K562 (cell line): Measurements from ENCODE around the gene ADAM15. TPM values are rescaled to one million over a fixed set of nuclear protein-coding genes. Genes with fewer than 3 reads are reported as not detected.

Experiments
- KDM4B ChIP-seq, 2 experiments: fragments of 450-650 bp in 1 of 2; sonication (generic) in 1 of 2; IDR thresholded peaks; 2 replicates each; pipeline ENCODE4 v1.6.1; 2016 to 2017; ENCODE audit warnings: borderline replicate concordance in 2 of 2, antibody characterized with exemption in 1 of 2, low read depth in 1 of 2, mild to moderate bottlenecking in 1 of 2
- MCM2 ChIP-seq: fragments of 450-650 bp; IDR thresholded peaks from 2 replicates; pipeline ENCODE4 v1.6.1; 2017; ENCODE audit warnings: low read depth, mild to moderate bottlenecking
- POU5F1 ChIP-seq: fragments of 150-350 bp; IDR thresholded peaks from 2 replicates; pipeline ENCODE4 v1.6.1; 2014; ENCODE audit warnings: borderline replicate concordance, low read length, low read depth, mild to moderate bottlenecking; ENCODE audit not compliant: partially characterized antibody
- SNRNP70 ChIP-seq: fragments of 200-400 bp; formaldehyde crosslinking; optimal IDR thresholded peaks from 2 replicates; pipeline ENCODE3; 2017; ENCODE audit warnings: low read depth, low read length
- ZBTB8A ChIP-seq: fragments of 450-650 bp; IDR thresholded peaks from 2 replicates; pipeline ENCODE4 v1.6.1; 2018; ENCODE audit warnings: mild to moderate bottlenecking, moderate library complexity; ENCODE audit not compliant: partially characterized antibody
- ZNF57 ChIP-seq: fragments of 450-650 bp; formaldehyde crosslinking; IDR thresholded peaks from 2 replicates; pipeline ENCODE4 v1.4.0; 2020; ENCODE audit warnings: mild to moderate bottlenecking, moderate library complexity
- ZNF780A ChIP-seq: fragments of 250-450 bp; sonication (Bioruptor Pico); IDR thresholded peaks from 2 replicates; pipeline ENCODE4 v1.5.0; 2021; ENCODE audit warnings: mild to moderate bottlenecking
- polyA plus RNA-seq, 8 experiments: library from polyadenylated mRNA; depleted of rRNA in 4 of 8; stranded (reverse) in 5 of 8; unstranded in 3 of 8; fragments of >200 nt; fragmentation: Nextera tagmentation in 2 of 8; fragmentation: Illumina TruSeq in 1 of 8; extraction: Ambion mirVana in 2 of 8; extraction: Trizol in 1 of 8; gene quantifications; 2 replicates each; pipeline versions ENCODE4 v1.2.1 to v1.2.3, GENCODE V29; 2011 to 2014; ENCODE audit warnings: inconsistent platforms in 1 of 8, missing spikeins in 1 of 8
- total RNA-seq, 7 experiments: library from RNA; depleted of rRNA in 6 of 7; stranded (reverse); fragments of >200 nt in 6 of 7; fragmentation: Illumina TruSeq in 2 of 7; extraction: Trizol in 2 of 7; gene quantifications; 2 replicates each; pipeline versions ENCODE4 v1.2.1 to v1.2.3, GENCODE V29; 2011 to 2021; ENCODE audit warnings: low replicate concordance in 1 of 7
- TF ChIP-seq, protein P1 (sequence below): fragments of 250-450 bp; sonication (Bioruptor Pico); IDR thresholded peaks from 2 replicates; pipeline ENCODE4 v1.9.0; 2021; ENCODE audit warnings: mild to moderate bottlenecking, inconsistent platforms
- TF ChIP-seq, protein P2 (sequence below), 2 experiments: fragments of 200-800 bp in 1 of 2; sonication (Bioruptor generic) in 1 of 2; sonication (generic) in 1 of 2; formaldehyde crosslinking in 1 of 2; IDR thresholded peaks in 1 of 2; conservative IDR thresholded peaks in 1 of 2; 2 replicates each; pipeline versions ENCODE4 v1.5.0 to v1.6.1; 2016 to 2020; ENCODE audit warnings: missing compliant biosample characterization in 1 of 2, missing genetic modification characterization in 1 of 2, missing genetic modification reagents in 1 of 2
- TF ChIP-seq, protein P3 (sequence below): fragments of 200-800 bp; sonication (Bioruptor generic); IDR thresholded peaks from 2 replicates; pipeline ENCODE4 v1.6.1; 2017; ENCODE audit warnings: missing genetic modification characterization, missing compliant biosample characterization
- TF ChIP-seq, protein P4 (sequence below), 3 experiments: fragments of 200-800 bp in 1 of 3; fragments of 250-450 bp in 1 of 3; fragments of 450-650 bp in 1 of 3; sonication (Bioruptor Pico) in 1 of 3; sonication (Bioruptor generic) in 1 of 3; formaldehyde crosslinking in 1 of 3; IDR thresholded peaks; 2 replicates each; pipeline versions ENCODE4 v1.6.1 to v1.8.0; 2016 to 2022; ENCODE audit warnings: mild to moderate bottlenecking in 2 of 3, missing genetic modification characterization in 2 of 3, missing compliant biosample characterization in 1 of 3, moderate library complexity in 1 of 3
- TF ChIP-seq, protein P5 (sequence below): fragments of 250-450 bp; sonication (Bioruptor Pico); IDR thresholded peaks from 2 replicates; pipeline ENCODE4 v1.5.0; 2022; ENCODE audit warnings: mild to moderate bottlenecking

ADAM15 gene
- total and polyA plus RNA-seq, 9 of the 15 experiments (the other 6 are each of a cell fraction or from before 2014, with no cell fraction given), result 0.69 to 72.3 (median 32.8) TPM

DNA sequence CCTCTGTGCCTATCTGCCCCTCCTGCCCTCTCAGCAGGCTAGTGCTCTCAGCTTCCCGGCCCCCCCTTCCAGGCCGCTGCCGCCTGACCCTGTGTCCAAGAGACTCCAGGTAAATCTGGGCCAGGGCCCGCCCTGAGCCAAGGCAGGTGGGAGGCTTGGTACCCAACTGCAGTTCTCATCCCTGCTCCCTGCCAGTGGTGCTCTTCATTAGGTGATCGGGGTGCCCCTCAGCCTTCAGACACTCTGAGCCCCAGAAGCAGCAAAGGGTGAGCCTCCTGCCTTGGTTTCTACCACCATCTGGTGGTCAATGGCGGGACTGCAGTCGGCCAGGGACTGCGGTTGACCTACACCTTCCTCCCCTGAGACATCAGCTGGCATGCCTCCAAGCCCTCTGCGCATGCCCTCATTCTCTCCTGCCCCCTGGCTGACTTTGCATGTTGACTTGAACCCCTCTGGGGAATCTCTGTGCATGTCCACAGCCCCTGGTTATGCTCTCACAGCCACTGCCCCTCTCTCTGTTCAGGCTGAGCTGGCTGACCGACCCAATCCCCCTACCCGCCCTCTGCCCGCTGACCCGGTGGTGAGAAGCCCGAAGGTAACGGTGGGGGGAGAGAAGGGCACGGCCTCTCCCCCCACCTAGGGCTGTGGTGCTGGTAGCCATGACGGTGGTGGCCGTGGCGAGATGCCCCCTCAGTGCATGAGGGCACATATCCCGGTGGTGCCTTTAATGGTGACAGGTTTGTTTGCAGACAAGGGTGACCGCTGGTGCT is 10.4 kb downstream of the ADAM15 start (continued):
- TF ChIP-seq, protein P1, sequence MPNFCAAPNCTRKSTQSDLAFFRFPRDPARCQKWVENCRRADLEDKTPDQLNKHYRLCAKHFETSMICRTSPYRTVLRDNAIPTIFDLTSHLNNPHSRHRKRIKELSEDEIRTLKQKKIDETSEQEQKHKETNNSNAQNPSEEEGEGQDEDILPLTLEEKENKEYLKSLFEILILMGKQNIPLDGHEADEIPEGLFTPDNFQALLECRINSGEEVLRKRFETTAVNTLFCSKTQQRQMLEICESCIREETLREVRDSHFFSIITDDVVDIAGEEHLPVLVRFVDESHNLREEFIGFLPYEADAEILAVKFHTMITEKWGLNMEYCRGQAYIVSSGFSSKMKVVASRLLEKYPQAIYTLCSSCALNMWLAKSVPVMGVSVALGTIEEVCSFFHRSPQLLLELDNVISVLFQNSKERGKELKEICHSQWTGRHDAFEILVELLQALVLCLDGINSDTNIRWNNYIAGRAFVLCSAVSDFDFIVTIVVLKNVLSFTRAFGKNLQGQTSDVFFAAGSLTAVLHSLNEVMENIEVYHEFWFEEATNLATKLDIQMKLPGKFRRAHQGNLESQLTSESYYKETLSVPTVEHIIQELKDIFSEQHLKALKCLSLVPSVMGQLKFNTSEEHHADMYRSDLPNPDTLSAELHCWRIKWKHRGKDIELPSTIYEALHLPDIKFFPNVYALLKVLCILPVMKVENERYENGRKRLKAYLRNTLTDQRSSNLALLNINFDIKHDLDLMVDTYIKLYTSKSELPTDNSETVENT (CRISPR knock-in tag), result no peak
- TF ChIP-seq ZBTB8A (no peak), MCM2 (no peak), ZNF780A (no peak), POU5F1 (no peak), SNRNP70 (no peak), ZNF57 (no peak), KDM4B (IDR thresholded peaks at IDR 0.05; ENCODE audit: borderline replicate concordance in 2 of 2, low read depth in 1 of 2) (no peak)
- TF ChIP-seq, protein P2, sequence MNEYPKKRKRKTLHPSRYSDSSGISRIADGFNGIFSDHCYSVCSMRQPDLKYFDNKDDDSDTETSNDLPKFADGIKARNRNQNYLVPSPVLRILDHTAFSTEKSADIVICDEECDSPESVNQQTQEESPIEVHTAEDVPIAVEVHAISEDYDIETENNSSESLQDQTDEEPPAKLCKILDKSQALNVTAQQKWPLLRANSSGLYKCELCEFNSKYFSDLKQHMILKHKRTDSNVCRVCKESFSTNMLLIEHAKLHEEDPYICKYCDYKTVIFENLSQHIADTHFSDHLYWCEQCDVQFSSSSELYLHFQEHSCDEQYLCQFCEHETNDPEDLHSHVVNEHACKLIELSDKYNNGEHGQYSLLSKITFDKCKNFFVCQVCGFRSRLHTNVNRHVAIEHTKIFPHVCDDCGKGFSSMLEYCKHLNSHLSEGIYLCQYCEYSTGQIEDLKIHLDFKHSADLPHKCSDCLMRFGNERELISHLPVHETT (CRISPR knock-in tag; conservative IDR thresholded peaks at IDR 0.05 in 1 of 2, IDR thresholded peaks at IDR 0.05 in 1 of 2), result no peak
- TF ChIP-seq, protein P3, sequence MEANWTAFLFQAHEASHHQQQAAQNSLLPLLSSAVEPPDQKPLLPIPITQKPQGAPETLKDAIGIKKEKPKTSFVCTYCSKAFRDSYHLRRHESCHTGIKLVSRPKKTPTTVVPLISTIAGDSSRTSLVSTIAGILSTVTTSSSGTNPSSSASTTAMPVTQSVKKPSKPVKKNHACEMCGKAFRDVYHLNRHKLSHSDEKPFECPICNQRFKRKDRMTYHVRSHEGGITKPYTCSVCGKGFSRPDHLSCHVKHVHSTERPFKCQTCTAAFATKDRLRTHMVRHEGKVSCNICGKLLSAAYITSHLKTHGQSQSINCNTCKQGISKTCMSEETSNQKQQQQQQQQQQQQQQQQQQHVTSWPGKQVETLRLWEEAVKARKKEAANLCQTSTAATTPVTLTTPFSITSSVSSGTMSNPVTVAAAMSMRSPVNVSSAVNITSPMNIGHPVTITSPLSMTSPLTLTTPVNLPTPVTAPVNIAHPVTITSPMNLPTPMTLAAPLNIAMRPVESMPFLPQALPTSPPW, result peak; percentile 57
- TF ChIP-seq, protein P4, sequence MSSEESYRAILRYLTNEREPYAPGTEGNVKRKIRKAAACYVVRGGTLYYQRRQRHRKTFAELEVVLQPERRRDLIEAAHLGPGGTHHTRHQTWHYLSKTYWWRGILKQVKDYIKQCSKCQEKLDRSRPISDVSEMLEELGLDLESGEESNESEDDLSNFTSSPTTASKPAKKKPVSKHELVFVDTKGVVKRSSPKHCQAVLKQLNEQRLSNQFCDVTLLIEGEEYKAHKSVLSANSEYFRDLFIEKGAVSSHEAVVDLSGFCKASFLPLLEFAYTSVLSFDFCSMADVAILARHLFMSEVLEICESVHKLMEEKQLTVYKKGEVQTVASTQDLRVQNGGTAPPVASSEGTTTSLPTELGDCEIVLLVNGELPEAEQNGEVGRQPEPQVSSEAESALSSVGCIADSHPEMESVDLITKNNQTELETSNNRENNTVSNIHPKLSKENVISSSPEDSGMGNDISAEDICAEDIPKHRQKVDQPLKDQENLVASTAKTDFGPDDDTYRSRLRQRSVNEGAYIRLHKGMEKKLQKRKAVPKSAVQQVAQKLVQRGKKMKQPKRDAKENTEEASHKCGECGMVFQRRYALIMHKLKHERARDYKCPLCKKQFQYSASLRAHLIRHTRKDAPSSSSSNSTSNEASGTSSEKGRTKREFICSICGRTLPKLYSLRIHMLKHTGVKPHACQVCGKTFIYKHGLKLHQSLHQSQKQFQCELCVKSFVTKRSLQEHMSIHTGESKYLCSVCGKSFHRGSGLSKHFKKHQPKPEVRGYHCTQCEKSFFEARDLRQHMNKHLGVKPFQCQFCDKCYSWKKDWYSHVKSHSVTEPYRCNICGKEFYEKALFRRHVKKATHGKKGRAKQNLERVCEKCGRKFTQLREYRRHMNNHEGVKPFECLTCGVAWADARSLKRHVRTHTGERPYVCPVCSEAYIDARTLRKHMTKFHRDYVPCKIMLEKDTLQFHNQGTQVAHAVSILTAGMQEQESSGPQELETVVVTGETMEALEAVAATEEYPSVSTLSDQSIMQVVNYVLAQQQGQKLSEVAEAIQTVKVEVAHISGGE (CRISPR knock-in tag; IDR thresholded peaks at IDR 0.05), result no peak
- TF ChIP-seq, protein P5, sequence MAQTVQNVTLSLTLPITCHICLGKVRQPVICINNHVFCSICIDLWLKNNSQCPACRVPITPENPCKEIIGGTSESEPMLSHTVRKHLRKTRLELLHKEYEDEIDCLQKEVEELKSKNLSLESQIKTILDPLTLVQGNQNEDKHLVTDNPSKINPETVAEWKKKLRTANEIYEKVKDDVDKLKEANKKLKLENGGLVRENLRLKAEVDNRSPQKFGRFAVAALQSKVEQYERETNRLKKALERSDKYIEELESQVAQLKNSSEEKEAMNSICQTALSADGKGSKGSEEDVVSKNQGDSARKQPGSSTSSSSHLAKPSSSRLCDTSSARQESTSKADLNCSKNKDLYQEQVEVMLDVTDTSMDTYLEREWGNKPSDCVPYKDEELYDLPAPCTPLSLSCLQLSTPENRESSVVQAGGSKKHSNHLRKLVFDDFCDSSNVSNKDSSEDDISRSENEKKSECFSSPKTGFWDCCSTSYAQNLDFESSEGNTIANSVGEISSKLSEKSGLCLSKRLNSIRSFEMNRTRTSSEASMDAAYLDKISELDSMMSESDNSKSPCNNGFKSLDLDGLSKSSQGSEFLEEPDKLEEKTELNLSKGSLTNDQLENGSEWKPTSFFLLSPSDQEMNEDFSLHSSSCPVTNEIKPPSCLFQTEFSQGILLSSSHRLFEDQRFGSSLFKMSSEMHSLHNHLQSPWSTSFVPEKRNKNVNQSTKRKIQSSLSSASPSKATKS (CRISPR knock-in tag), result no peak
